ENCODE results near the gene HOXD11.

HOXD11 gene

DNA sequence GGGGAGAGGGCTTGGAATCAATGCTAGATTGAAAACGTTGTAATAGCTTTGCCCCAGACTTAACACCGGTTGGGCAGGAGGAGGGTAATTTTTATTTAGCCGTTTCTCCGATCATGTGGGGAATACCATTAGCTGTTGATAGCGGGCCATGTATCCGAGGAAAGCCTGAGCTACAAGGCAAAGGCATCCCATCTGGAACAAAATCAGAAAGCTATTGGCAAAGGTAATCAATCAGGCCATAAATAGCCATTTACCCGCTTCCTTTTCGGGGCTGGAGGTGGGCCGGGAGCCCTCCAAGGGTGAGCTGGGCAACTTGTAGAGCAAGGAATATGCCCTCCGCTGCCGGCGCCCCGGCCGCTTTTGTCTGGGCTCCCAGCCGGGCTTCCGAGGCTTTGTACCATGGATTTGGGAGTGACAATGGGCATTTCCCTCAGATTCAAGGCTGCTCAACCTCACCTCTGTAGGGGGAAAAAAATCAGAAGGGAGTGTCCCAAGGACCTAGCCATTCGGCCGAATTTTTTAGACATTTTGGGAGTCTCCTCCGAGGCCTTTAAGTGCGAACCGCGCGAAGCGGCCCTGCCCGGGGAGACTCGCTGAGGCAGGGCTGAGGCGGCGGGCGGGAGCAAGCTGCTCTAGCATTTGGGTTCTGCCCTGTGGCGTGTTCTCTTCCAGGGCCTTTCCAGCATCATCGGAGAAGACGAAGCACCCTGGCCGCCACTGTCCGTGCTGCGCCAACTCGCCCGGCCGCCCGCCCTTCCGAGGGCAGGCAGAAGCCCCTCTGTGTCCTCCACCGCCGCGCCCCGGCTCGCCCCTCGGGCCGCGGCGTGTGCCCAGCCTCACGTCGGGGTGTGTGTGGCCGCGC, 14.3 kb downstream of the HOXD11 start:
- DNase-seq (ENCODE audit: low spot score) = no peak

DNA sequence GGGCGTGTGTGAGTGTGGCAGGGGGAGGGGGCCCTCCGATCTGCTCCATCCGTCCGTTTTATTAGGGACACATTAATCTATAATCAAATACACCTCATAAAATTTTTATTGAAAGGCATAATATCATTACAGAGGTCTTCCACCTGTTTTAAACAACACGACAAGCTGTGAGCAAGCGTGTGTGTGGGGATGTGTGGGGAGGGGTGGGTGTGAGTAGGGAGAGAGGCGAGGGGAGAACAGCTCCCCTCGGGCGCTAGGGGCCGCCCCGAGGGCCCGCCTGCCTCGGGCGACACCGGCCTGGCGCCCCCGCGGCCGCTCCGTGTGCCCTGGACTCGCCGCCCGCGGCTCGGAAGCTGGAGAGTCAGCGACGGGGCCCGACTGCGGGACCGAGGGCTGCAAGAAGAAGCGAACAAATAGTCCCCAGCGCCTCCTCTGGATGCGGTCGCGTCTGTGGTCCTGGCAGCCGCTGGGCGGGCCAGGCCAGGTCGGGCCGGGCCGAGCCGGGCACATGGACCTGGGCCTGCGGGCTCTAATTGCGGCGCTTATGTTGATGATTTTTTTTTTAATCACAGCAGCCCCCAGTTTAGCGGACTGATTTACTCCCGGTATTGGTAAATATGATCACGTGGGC, 15.1 kb downstream of the HOXD11 start:
- no peak for DNase-seq (ENCODE audit: low spot score)

DNA sequence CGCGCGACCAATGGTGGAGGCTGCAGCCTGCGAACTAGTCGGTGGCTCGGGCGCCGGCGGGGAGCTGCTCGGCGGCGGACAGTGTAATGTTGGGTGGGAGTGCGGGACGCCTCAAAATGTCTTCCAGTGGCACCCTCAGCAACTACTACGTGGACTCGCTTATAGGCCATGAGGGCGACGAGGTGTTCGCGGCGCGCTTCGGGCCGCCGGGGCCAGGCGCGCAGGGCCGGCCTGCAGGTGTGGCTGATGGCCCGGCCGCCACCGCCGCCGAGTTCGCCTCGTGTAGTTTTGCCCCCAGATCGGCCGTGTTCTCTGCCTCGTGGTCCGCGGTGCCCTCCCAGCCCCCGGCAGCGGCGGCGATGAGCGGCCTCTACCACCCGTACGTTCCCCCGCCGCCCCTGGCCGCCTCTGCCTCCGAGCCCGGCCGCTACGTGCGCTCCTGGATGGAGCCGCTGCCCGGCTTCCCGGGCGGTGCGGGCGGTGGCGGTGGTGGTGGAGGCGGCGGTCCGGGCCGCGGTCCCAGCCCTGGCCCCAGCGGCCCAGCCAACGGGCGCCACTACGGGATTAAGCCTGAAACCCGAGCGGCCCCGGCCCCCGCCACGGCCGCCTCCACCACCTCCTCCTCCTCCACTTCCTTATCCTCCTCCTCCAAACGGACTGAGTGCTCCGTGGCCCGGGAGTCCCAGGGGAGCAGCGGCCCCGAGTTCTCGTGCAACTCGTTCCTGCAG, 15.8 kb downstream of the HOXD11 start, which contains the start of gene HOXD9:
Gene HOXD9, plus strand, starts transcription at position 37 of the 728 bp plus-strand sequence. Its CDS starts 50 bp downstream, at position 87.
- DNase-seq (ENCODE audit: low spot score) = peak; percentile 63

DNA sequence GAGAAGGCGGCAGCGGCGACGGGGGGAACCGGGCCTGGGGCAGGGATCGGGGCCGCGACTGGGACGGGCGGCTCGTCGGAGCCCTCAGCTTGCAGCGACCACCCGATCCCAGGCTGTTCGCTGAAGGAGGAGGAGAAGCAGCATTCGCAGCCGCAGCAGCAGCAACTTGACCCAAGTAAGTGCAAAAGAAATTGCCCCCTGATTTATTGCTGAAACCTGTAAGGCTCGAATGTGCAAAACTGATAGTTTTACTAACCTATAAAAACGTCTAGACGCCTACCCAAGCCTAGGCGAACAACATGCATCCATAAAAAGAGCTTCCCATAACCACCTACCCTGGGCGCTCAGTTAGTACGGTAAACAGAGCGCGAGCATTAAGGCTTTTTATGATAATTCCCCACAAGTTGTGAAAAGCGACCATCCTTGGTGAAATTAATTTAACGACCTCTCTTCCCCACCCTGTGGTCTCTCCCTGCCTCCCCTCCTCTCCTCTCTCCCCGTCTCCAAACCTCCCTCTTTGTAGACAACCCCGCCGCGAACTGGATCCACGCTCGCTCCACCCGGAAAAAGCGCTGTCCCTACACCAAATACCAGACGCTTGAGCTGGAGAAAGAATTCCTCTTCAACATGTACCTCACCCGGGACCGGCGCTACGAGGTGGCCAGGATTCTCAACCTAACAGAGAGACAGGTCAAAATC, 16.5 kb downstream of the HOXD11 start:
- DNase-seq (ENCODE audit: low spot score) = no peak

DNA sequence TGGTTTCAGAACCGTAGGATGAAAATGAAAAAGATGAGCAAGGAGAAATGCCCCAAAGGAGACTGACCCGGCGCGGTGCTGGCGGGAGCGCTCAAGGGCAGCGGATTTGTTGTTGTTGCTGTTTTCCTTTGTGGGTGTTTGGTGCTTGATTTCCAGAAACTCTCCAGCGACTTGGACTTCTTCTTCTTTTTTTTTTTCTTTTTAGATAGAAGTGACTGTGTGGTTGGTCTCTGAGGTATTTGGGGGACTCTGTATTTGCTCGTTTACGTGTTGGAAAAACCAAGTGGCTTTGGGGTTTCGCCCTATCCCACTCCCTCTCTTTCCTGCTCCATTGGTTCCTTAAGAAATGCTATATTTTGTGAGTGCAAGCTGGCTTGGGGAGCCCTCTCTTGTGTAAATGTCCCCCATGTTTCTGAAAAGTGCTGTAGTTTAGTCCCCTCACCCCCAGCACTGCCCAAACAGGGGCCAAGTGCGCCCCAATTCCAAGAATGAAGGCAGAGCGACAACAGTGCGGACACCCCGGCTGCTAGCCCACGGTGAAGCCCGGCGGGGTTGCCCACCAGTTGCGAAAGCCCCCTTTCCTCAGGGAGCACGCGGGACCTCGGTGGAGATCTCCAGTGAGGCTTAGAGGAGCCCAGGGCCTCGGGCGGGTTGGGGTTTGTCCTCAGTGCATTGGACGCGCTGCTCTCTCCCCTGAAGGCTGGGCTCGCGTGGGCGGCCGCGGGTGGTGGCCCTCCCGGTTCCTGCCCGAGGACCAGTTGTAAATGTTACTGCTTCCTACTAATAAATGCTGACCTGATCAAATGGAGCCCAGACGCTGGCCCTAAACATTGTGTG, 17.2 kb downstream of the HOXD11 start:
- no peak for DNase-seq (ENCODE audit: low spot score)

DNA sequence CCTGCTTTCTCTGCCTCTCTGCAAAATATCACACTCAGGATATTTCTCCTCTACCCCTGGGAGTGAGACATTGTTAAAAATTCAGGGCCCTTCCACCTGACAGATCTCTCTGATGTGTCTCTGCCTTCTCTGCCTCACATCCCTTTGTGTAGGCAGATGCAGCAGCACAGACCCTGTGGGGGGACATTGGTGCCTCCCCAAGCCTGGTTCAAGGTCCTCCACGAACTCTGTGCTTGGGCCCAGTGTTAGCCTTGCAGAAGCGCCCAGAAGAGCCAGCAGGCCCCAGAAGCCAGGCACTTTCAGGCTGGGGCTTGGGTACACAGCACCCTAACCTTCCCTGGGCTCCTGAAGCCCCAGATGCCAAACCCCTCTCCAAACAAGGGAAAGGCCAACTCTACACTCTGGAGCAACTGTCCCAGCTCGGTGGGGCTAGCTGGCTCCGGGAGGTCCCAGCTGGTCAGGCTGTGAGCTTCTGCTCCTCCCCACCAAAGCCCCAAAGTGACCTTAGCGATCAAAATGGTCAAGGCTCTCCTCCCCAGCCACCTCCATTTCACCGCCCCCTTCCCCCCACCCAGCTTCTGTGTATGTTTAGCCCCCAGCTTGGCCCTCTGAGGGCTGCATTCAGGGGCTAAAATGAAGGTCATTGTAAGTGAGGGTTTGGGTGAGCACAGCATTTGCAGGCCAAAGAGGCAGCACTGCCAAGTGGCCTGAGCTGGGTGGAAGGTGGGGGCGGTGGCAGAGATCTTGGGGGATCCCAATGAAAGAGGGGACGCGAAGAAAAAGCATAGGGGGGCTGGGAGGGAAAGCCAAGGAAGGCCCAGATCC, 18.1 kb downstream of the HOXD11 start:
- no peak for DNase-seq (ENCODE audit: low spot score)

DNA sequence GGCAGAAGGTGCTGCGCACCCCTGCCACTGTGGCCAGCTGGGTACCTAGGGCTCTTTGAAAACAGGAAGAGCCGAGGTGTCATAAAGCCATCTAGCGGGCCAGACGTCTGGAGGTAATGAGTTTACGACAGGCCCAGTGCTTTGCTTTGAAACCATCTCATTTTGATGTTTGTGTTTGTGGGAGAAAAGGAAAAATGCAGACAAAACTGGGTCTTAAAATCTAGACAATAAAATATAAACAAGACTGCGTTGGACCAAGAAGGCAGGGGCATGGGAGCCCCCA, 18.6 kb downstream of the HOXD11 start:
- no peak for DNase-seq (ENCODE audit: low spot score)

DNA sequence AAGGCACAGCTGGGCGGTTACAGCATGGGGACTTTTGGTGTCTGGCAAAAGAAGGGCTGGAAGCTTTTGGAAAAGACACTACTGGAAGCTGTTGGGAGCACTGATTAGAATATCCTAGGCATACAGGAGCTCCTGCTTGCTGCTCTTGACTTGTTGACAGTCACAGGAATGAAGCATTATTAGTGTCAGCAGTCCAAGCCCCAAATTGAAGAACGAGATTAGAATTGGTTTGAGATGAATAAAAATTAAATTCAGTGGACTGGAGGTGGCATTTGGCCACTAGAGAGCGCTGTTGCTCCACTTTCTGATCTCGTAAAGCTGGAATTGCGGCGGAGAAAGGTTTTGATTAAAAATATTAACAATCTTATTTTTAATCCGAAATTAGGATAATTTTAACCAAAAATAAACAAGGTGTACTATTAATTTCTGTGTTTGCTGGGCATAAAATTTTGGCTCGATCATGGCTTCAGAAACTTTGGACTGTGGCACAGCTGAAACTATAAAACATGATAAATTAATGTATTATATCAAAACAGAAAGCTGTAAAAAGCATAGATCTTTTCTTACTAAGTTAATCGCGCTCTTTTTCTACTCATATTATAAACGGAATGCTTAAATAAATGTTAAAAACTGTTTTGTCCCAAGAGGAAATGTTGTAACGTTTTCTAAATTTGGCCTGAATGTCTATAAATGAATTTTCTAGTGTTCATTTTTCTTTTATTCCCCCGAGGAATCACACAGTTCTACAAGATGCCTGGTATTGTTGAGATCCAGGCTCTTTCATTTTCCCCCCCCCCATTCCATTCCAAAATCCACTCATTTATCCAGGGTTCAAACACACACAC, 20.1 kb downstream of the HOXD11 start:
- DNase-seq (ENCODE audit: low spot score) = peak; percentile 56

DNA sequence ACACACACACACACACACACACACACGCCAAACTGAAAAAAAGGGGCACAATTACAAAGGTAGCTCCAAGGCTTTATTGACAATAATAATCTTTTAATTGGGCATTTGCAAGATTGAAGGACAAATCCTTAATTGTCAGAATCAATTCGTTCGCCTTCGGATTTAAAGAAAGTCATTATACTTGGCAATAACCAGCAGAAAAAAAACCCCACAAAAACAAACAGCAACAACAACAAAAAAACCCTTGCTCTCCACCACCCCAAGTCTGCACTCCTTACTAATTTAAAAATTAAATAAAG, 20.6 kb downstream of the HOXD11 start:
- no peak for DNase-seq (ENCODE audit: low spot score)

DNA sequence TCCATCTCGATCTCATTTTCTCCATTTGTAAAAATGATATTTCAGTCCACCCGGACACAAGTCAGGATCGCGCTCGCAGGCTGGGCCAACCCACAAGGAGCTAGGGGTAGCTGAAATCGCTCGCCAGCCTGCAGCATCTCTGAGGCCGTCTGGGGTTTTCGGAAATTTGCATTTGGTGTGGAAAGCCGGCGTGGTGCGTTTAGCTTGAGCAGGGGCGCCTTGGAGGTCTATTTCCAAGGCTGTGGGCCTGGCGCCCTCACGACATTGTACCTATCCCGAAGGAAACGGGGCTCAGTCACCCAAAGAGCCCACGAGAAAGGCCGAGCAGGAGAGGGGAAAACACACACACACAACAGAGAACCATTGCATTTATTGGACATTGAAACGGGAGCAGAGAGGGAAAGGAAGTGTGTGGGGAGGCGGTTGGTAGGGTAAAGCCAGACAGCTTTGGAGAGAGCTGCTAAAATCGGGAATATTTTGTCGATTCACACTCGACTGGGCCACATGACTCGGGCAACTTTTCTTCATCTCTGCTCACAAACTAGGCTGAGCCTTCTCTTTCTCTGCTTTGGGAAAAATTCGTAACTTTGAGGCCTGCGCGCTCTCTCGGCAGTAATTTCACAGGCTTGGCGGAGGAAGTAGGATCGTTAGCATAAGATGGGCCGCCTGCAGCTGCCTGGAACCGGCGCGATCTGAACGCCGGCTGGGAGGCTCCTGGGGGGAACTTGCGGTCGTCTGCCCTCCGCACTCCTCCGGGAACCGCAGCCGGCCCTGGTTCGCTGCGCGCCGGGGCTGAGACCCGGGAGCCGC, 21.3 kb downstream of the HOXD11 start:
- no peak for DNase-seq (ENCODE audit: low spot score)

DNA sequence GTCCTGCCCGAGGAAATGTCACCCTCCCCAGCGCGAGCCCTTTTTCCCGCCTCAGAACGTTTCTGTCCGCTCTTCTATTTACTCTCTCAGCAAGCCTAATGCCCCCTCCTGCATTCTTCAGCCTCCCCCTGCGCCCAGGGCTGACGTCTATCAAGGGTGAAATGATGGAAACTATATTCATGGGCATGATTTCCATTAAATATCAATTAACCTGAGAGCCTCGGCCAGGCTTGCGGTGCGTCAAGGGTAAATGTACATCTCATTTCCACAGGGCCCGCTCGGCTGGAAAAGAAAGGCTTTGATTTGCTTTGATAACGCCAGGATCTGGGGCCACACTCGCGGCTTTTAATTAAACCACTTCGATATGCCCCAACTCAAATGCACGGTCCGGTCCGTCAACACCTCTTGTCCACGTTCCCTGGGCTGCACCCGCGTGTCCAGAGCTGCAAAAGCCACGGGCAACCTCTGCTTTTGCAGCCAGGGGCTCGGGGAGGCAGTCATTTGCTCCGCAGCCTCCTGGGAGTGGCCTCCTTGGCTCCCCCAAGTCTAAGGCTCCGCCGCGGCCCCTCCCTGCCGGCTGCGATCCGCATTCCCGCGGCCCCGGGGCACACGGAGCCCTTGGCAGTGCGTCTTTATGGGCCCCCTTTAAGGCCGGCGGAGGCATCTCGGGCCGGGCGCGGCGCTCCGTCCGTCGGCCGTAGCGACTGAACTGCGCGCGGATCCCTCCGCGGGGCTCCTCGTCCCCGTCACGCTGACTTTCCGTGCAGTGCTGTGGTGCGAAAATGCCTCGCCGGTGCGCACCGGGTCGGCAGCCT, 22.1 kb downstream of the HOXD11 start, which contains the start of gene HOXD8:
Gene HOXD8, plus strand, starts transcription at position 724 of the 815 bp plus-strand sequence. CDS start 662 bp downstream, outside the sequence.
- DNase-seq (ENCODE audit: low spot score) = no peak

DNA sequence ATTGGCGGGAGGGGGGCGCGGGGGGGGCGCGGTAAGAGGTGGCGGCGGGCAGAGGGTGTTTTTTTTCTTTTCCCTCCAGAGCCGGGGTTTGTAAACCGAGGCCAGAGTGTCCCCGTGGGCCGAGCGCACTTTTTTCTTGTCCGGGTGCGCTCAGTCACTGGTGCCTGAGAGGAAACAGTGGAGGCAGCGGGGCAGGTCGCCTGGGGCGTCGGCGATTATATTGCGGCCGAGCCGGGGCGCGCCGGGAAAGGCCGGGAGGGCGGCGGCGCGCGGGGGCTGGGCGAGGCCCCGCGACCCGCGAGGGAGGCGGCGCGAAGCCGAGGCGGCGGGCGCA, 22.7 kb downstream of the HOXD11 start:
- no peak for DNase-seq (ENCODE audit: low spot score)

DNA sequence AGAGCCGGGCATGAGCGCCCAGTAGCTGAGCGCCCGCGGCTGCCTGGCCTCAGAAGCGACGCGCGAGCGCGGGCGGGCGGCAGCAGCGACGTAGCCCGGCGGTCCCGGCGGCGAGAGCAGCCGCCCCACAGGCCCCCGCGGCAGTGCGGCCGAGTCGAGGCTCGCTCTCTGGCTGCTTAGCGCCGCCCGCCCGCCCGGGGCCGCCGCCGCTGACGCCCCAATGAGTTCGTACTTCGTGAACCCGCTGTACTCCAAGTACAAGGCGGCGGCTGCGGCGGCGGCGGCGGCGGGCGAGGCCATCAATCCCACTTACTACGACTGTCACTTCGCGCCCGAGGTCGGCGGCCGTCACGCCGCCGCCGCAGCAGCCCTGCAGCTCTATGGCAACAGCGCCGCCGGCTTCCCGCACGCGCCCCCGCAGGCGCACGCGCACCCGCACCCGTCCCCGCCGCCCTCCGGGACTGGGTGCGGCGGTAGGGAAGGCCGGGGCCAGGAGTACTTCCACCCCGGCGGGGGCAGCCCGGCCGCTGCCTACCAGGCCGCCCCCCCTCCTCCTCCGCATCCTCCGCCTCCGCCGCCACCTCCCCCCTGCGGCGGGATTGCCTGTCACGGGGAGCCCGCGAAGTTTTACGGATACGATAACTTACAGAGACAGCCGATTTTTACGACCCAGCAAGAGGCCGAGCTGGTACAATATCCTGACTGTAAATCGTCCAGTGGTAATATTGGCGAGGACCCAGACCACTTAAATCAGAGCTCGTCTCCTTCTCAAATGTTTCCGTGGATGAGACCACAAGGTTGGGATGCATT, 23.3 kb downstream of the HOXD11 start:
- DNase-seq (ENCODE audit: low spot score) = peak; percentile 42

DNA sequence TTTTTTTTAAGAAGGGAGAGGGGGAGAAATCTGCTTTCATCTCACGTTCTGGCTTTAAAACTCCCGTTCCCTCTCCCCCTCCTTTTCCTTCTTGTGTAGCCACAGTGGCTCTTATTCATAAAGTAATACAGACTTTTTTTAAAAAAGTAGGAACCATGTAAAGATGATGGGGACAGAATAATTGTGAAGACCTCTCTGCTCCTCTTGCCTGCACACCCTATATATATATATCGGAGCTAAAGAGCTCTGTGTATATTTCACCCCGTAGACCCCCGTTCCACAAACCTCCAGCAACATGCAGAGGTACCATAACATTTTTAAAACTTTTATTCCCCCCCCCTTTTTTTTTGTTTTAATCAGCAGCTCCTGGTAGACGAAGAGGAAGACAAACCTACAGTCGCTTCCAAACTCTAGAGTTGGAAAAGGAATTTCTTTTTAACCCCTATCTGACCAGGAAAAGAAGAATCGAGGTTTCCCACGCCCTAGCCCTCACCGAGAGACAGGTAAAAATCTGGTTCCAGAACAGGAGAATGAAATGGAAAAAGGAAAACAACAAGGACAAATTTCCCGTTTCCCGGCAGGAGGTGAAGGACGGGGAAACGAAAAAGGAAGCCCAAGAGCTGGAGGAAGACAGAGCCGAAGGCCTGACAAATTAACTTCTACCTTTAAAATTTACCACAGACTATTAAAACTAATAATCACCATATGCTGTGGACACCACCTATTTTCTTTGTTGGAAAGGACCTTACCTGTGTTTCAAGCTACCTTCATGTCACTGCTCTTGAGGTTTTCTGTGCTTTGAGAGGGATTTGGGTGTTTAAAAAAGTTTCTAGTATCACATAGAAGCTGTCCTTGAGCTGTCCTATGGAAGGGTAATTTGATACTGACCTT, 24.1 kb downstream of the HOXD11 start:
- DNase-seq (ENCODE audit: low spot score) = no peak

DNA sequence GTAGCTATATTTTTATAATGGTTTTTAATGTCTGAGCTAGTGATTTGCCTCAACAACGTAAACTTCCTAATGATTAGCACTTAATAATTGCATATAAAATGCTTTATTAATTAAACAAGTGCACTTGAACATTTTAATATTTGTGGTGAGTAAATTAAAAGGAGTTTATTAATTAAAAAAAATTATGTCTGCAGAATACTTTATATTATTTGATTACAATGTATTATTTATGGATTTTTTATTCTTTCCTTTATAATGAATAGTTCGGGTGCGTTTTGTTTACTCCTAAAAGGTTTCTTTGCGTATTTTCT, 24.7 kb downstream of the HOXD11 start:
- no peak for DNase-seq (ENCODE audit: low spot score)

Data from COLO829 (cell line).